Skin epidermis (tissue), 12 donors: ENCODE results near the gene BTNL9.
"Not testable (repeated sequence)": the region's sequence is repeated elsewhere in the genome, so short reads cannot be mapped to it uniquely, and the experiment has no call there.

ENCODE experiments used
- H3K27ac ChIP-seq, 21 experiments: fragments of 200-600 bp; sonication (generic) in 11 of 21; one replicate each; pipeline ENCODE4 v1.5.0; 2020; ENCODE audit warnings: mild to moderate bottlenecking in 3 of 21, inconsistent platforms in 2 of 21, moderate library complexity in 2 of 21
- H3K4me3 ChIP-seq, 7 experiments: fragments of 200-600 bp; sonication (generic) in 2 of 7; one replicate each; pipeline ENCODE4 v1.5.0; 2020; ENCODE audit warnings: inconsistent platforms in 2 of 7, mild to moderate bottlenecking in 2 of 7, moderate library complexity in 1 of 7

BTNL9 gene

GRCh38 chr5:181058786-181059296 lies 18.8 kb downstream of the BTNL9 start:
- Histone ChIP-seq H3K27ac (no peak overlapping the region), H3K4me3 (no peak overlapping the region)

- H3K4me3 ChIP-seq, result no peak overlapping the region
- H3K27ac ChIP-seq, result no peak overlapping the region
Measured at GRCh38 chr5:181059297-181060230, 19.5 kb downstream of the BTNL9 start.

- Histone ChIP-seq H3K4me3 (no peak overlapping the region), H3K27ac (no peak overlapping the region)
Measured at GRCh38 chr5:181060231-181060590, 20.1 kb downstream of the BTNL9 start.

GRCh38 chr5:181060924-181061323 lies 20.9 kb downstream of the BTNL9 start:
- no peak overlapping the region for H3K4me3 ChIP-seq

GRCh38 chr5:181061645-181062044 lies 21.6 kb downstream of the BTNL9 start:
- Histone ChIP-seq H3K27ac (no peak overlapping the region), H3K4me3 (no peak overlapping the region)

More at GRCh38 chr5:181060924-181061323, 20.9 kb downstream of the BTNL9 start:
- no peak overlapping the region for H3K27ac ChIP-seq

- Histone ChIP-seq H3K4me3 (no peak overlapping the region), H3K27ac (no peak overlapping the region)
Measured at GRCh38 chr5:181062631-181063030, 22.6 kb downstream of the BTNL9 start.

GRCh38 chr5:181063514-181063913 lies 23.4 kb downstream of the BTNL9 start:
- H3K4me3 ChIP-seq, result no peak overlapping the region
- H3K27ac ChIP-seq, result no peak overlapping the region

GRCh38 chr5:181064987-181065386 lies 24.9 kb downstream of the BTNL9 start:
- Histone ChIP-seq H3K4me3 (no peak overlapping the region), H3K27ac (no peak overlapping the region)

GRCh38 chr5:181069767-181070491 lies 29.9 kb downstream of the BTNL9 start:
- no peak overlapping the region for H3K4me3 ChIP-seq
- H3K27ac ChIP-seq, result no peak overlapping the region

GRCh38 chr5:181070523-181070922 lies 30.5 kb downstream of the BTNL9 start:
- H3K27ac ChIP-seq, result no peak overlapping the region
- H3K4me3 ChIP-seq, result no peak overlapping the region

GRCh38 chr5:181071257-181071656 lies 31.2 kb downstream of the BTNL9 start:
- no peak overlapping the region for H3K4me3 ChIP-seq
- H3K27ac ChIP-seq, result no peak overlapping the region

- Histone ChIP-seq H3K4me3 (no peak overlapping the region), H3K27ac (no peak overlapping the region)
Measured at GRCh38 chr5:181076920-181077319, 36.9 kb downstream of the BTNL9 start.

GRCh38 chr5:181081989-181082388 lies 41.9 kb downstream of the BTNL9 start:
- H3K4me3 ChIP-seq, result no peak overlapping the region
- no peak overlapping the region for H3K27ac ChIP-seq

GRCh38 chr5:181084621-181085195 lies 44.6 kb downstream of the BTNL9 start:
- no peak overlapping the region for H3K27ac ChIP-seq
- no peak overlapping the region for H3K4me3 ChIP-seq

- Histone ChIP-seq H3K4me3 (no peak overlapping the region), H3K27ac (no peak overlapping the region)
Measured at GRCh38 chr5:181086026-181086883, 46.2 kb downstream of the BTNL9 start.

- no peak overlapping the region for H3K27ac ChIP-seq
- no peak overlapping the region for H3K4me3 ChIP-seq
Measured at GRCh38 chr5:181086884-181087205, 46.8 kb downstream of the BTNL9 start.

GRCh38 chr5:181087309-181087708 lies 47.2 kb downstream of the BTNL9 start:
- H3K4me3 ChIP-seq, result no peak overlapping the region

GRCh38 chr5:181088289-181088688 lies 48.2 kb downstream of the BTNL9 start:
- Histone ChIP-seq H3K4me3 (no peak overlapping the region), H3K27ac (no peak overlapping the region)

More at GRCh38 chr5:181087309-181087708, 47.2 kb downstream of the BTNL9 start:
- H3K27ac ChIP-seq, result no peak overlapping the region

- no peak overlapping the region for H3K27ac ChIP-seq
- no peak overlapping the region for H3K4me3 ChIP-seq
Measured at GRCh38 chr5:181092428-181092827, 52.4 kb downstream of the BTNL9 start.

GRCh38 chr5:181095162-181095561 lies 55.1 kb downstream of the BTNL9 start:
- H3K4me3 ChIP-seq, H3K27ac ChIP-seq: not testable (repeated sequence)
